ENCODE data around the gene SLC9A4.

Gene SLC9A4

DNA sequence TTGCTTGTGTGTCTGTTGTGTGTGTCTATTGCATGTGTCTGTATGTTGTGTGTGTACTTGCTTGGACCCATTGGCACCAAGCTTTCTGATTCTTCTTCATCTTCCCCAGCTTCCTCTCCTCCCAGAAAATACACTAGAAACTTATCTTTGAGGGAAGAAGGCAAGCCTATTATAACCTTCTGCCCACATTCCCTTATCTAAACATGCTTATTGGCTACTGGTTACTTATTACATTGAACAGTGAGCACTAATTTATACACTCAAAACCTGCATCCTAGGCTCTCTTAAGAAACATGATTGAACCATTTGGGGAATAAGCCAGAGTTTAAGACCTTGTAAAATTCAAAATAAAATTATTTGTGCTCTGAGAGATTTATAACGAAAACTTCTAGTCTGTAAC, 26.5 kb downstream of the SLC9A4 start:
- DNase-seq (ENCODE audit: low read depth) = no peak

DNA sequence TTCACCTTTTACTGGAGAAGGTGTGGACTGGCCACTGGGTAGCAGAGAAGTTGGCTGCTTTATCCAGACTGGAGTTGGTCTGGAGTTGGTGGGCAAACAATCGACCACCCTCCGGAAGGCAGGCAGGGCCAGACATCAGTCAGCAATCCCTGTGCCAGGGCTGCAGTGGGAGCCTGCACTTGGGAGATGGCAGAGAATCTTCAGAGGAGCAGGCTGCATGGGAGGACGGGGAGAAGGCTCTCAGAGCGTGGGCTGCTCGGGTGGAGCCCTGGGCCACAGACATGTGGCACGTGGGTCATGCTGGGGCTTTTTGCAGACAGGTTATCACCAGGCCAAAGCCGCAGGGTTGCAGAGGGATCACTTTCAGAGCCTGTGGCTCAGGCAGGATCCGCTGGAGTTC, 29.6 kb downstream of the SLC9A4 start:
- no peak for DNase-seq (ENCODE audit: low read depth)

DNA sequence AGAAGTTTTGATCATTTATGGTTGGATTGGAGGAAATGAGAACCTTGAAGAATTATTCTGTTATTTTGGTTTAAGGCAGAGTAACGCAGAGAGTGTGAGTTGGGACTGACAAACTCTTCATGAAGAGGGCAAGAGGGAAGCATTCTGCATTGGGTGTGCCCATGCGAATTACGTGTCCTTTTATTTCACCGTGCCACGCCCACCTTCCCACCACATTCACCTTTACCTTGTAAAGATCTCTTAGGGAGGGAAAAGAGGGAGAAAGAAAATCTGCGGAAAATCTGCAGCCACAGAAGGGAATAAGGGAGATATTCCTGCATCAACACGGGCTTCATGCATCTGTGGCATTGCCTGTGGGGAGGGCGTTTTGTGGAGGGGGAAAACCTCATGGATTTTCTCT, 31.8 kb downstream of the SLC9A4 start:
- DNase-seq (ENCODE audit: low read depth) = no peak

DNA sequence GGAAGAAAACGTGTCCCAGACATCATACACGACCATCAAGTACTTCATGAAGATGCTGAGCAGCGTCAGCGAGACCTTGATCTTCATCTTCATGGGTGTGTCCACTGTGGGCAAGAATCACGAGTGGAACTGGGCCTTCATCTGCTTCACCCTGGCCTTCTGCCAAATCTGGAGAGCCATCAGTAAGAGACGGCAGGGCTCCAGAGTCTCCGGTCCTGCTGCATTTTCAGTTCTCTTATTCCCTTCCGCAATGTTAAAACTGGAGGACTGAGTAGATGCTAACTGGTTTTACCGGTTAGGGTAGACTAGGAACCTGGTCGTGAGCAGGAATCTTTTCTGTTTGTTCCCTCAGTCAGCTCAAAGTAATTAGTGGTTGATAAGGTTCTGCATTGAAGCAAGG, 32.3 kb downstream of the SLC9A4 start:
- DNase-seq (ENCODE audit: low read depth) = no peak

DNA sequence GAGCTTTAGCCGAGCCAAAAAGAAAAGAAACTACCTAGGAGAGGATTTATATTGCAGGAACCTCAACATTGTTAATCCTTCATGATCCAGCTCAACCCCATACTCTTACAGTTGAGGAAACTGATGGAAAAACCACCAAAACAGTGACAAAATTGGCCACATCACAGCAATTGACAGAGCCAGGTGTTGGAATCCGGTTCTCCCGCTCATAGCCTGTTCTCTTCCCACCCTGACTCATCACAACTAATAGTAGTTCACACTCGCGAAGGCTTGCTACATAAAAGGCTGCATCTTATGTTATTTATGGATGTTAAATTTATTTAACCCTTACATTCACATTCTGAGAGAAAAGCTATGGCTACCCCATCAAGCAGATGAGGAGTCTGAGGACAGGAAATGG, 33.7 kb downstream of the SLC9A4 start:
- no peak for DNase-seq (ENCODE audit: low read depth)

DNA sequence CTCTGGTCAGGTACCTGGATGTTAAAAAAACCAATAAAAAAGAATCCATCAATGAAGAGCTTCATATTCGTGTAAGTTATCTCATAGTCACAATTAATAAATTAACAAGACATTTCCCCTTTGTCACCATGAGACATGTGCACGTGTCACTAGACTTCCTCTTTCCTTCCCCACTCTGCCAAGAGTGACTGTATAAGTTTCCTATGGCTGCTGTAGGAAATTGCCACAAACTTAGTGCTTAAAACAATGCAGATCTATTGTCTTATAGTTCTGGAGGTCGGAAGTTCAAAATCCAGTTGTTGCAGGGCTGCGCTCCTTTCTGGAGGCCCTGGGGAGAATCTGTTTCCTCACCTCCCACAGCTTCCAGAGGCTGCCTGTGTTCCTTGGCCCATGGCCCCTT, 35.8 kb downstream of the SLC9A4 start:
- no peak for DNase-seq (ENCODE audit: low read depth)

DNA sequence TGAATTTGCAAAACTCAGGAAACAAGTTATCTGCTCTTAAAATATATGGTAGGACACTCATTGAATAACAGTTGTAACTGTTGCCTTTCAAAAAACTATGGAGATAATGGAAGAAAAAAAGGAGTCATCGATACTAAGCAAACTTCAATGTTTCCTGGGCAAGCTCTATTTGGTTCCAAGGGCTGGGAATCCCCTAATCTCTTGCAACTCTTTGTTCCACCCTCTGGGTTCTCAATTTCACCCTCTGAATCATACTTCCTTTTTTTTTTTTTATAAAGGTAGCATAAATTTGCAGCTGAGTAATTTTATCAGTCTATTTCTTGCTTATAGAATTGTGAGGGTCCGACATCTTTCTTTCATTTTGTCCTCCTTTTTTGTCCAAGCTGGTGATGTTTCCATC, 36.7 kb downstream of the SLC9A4 start:
- no peak for DNase-seq (ENCODE audit: low read depth)

DNA sequence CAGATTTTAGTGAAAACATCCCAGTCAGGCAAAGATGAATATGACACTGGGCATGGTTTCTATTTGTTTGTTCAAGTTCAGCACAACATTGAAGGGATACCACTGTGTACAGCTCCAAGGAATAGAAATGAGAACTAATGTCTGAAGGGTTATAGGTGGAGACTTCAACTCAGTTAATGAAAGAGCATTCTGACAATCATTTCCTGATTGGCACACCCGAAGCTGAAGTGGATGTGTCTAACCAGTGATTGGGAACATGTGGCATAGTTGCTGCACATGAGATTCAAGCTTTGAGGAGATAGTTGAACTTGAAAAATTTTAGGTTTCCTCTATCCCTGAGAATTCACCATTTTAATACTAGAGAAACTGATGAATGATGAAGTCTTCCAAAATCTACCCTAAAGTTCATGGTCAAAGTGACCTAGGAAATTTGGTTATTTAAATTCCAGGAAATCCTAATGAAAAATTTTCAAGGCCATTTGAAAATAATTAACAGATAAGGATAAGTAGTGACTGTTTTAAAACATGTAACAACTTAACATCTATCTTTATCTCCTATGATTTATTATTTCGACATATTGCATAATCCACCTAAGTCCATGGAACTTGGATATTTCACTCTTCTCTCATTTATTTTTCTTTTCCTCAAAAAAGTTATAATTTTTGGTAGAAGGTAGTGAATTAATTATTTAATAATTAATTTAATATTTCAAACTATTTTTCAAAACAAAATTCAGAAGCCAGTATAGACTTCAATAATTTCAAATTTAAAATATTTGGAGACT, 38.0 kb downstream of the SLC9A4 start:
- no peak for DNase-seq (ENCODE audit: low read depth)

DNA sequence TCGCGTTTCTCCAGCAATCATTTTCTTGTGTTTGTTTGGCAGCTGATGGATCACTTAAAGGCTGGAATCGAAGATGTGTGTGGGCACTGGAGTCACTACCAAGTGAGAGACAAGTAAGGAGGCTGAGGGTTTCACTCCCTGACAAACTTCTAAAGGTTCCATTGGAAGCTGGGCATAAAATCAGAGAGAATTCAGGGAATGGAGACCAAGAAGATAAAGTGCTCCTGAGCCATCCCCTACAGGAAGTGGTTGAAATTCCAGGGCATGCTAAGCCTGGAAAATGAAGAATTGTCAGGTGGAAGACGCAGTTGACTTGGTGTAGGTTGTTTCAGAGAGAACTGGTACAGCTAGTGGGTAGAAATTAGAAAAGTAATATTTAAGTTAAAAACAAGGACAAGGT, 39.1 kb downstream of the SLC9A4 start:
- no peak for DNase-seq (ENCODE audit: low read depth)

DNA sequence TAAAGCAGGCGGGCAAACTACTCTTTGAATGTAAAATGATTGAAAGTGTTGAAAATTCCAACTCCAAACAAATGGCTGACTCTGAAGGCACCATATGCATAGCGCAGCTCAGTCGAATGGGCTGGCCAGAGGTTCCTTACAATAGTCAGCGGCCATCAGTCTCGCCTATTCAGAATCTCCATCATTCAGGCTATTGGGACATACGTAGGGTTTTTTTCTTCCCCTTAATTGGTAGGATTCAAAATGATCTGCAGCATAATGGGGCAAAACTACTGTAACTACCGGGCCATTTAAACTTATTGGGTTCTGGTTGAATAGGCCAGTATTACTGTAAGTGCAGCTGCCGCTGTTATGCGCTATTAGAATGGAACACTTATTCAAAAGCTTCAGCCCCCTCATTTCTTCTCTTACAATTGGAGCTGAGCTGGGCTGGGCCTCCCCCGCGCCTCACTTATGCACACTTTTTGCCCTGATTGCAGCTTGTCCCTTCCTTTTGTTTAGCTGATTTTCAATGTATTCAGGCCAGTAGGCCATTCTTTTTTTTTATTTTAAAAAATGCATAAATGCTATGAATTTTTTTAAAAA, 40.4 kb downstream of the SLC9A4 start:
- no peak for DNase-seq (ENCODE audit: low read depth)

DNA sequence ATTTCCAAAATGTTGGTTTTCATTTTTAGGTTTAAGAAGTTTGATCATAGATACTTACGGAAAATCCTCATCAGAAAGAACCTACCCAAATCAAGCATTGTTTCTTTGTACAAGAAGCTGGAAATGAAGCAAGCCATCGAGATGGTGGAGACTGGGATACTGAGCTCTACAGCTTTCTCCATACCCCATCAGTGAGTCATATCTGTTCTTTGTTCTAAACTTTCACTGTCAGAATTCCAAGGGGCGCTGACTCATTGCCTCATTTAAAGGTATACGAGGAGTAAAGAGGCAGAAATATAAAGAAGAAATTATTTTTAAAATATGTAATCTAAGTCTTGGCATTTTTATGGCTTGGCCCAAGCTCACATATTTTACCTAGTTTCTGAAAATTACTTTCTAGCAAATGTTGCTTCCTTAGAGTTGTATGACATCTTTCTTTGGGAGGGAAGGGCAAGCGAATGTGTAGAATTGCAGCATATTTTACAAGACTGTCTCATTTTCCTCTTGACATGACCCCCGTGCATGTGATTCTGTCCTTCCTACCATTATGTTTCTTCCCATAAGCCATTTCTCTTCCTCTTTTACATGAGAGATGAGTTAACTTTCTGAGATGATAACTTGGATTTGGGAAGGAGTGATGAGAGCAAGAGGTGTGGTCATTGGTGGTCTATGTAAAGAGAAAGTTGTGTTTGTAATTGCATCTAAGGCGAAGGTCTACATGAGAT, 41.2 kb downstream of the SLC9A4 start:
- DNase-seq (ENCODE audit: low read depth) = no peak

DNA sequence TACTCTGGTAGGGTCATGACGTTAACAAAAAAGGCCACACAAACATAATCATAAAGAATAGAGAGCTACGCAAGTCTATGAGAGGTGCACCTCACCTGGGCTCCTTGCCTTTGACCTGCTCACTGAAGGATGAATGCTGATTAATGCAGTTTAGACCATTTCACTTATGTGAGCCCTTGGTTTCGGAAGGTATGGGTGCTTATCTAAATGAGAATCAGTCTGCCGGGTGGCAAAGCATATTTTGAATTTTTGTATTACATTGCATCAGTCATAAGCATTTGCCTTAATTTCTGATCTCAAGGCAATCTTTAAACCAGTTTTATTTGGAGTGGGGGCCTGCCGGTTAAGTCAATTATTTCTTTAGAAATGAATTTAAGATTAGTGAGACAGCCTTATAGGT, 42.8 kb downstream of the SLC9A4 start:
- no peak for DNase-seq (ENCODE audit: low read depth)

DNA sequence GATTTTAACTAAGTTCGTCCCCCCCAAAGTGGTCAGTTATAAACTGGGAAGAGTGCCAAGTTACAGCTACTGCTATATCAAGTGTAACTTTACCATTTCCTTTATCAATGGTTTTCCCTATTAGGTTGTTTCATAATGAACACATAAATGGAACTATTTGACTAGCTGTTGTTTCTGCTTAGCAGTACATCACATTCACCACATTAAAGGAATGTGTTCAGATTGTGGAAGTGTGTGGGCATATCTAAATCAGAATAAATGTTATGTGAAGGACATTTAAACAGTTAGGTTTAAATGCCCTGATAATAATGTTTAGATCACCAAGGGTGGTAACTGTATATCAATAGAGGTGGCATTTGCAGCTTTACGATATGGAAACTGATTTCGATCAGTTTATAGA, 45.1 kb downstream of the SLC9A4 start:
- DNase-seq (ENCODE audit: low read depth) = no peak

DNA sequence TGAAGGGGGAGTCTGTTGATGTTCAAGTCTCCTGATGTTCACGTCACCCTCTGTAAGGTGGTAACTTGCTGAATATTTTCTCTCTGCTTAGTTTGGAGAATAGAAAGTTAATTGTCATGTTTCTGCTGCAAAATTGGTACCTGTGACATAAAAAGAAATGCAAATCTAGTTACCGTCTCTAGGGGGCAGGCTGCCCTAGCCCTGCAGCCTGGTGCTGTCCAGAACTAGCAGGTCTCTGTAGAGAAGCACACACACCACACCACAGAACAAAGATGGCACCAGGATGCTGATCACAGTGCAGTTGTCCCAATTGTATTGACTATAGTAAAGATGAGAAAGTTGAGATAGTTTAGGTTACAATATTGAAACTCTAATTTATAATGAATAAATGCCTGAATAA, 47.0 kb downstream of the SLC9A4 start:
- DNase-seq (ENCODE audit: low read depth) = peak; percentile 4

DNA sequence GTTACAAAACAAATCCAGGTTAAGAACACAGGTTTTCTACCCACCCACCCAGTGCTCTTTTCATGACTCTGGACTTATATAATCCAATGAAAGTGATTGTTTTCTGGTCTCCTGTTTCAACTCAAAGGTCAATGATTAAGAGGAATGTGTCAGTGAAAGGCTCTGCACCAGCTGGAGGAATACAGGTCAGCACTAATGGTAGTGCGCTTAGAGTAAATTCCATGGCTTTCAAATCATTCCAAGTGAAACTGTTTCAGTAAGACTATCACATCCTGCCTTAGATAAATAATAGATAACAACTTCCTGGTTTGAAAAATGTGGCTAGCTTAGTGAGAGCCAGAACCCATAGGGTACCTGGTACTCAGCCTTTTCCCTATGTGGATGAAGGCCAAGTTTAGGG, 47.8 kb downstream of the SLC9A4 start:
- DNase-seq (ENCODE audit: low read depth) = no peak

DNA sequence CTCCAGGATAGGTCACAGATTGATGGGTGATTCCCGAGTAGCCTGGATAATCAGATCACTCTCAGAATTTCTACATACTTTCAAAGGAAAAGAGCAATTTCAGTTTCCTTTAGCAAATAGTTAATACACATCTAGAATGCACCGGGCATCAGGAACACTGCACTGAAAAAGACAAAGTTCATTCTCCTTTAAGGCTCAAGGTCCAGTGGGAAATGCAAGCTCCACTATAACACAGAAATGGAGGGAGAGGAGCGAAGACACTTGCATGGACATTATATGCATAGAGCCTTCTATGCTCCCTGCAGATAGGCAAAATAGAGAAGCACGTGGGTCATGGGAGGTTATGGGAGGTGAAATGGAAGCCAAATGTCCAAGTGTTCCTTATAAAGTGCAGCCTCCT, 49.1 kb downstream of the SLC9A4 start:
- no peak for DNase-seq (ENCODE audit: low read depth)

DNA sequence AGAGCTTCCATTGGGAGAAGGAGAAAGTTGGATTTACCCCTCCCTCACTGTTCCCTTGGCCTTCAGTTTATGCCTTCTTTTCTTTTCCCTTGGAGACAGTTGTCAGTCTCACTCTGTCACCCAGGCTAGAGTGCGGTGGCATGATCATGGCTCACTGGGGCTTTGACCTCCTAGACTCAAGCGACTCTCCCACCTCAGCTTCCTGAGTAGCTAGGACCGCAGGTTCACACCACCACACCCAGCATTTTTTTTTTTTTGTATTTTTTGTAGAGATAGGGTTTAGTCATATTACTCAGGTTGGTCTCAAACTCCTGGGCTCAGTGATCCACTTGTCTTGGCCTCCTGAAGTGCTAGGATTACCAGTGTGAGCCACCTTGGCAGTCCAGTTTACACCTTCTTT, 49.9 kb downstream of the SLC9A4 start:
- DNase-seq (ENCODE audit: low read depth) = no peak

DNA sequence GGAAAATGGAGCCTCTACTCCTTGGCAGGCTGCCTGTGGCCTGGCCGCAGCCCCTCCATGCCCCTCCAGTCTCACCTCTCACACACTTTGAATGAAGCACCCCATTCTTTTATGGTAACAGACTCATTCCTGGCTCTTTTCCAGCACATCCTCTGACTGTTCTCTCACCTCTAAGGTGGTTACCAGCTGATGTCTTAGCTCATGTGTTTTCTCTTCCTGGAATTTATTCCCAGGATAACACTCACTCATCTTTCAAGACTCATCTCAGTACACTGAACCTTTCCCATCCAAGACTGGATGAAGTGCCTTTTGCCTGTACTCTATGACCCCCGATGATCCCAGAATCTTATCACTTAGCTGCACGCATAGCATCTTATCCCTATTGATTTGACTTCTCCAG, 50.6 kb downstream of the SLC9A4 start:
- DNase-seq (ENCODE audit: low read depth) = no peak

DNA sequence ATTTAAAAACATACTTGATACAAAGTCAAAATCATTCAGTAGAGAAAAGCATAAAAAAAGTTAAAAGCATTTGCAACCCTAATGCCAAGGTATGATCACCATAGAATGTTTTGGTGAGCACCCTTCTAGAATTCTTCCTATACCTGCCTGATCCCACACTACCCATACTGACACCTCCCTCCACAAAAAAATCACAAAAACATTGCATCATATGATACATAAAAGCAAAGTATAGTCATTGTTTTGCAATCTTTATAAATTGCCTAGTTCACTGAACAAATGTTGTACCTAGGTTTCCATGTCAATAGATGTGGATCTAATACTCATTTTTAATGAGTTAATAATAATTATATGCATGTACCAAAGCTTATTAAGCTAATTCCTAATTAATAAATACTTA, 54.1 kb downstream of the SLC9A4 start:
- DNase-seq (ENCODE audit: low read depth) = no peak

DNA sequence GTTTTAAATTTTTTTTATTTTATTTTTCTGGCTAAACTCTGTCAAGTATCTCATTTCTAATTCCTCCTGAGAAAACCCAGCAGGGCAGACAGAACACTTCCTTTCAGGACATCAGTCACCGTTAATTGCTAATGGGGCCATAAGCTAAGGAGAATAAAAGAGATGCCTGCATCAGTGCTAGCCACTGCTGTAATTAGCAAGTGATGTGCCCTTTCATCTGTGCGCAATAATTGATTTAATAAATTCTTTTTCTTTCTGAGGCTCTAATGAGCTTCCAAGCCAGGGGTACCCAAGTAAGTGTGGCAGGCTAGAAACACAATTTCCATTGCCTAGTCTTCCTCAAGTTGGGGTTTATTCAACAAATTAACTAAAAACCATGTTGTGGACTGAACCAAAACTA, 65.5 kb downstream of the SLC9A4 start:
- DNase-seq (ENCODE audit: low read depth) = no peak

DNA sequence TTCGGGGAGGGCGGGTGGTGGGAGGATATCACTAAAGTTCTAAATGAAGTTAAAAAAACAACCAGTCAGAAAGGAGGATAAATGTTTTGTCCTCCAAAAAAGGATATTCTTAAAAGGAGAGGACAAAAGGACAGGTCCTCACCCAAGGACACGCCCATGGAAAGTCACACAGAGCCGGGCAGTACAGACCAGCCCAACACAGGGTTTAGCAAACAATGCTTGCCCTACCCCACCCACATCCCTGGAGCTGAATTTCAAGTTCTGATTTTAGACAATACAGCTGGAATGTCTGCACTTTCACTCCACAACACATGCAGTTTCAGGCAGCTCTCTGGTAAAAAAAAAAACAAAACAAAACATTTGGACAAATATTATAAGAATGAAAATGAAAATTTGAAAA, 67.9 kb downstream of the SLC9A4 start:
- no peak for DNase-seq (ENCODE audit: low read depth)

DNA sequence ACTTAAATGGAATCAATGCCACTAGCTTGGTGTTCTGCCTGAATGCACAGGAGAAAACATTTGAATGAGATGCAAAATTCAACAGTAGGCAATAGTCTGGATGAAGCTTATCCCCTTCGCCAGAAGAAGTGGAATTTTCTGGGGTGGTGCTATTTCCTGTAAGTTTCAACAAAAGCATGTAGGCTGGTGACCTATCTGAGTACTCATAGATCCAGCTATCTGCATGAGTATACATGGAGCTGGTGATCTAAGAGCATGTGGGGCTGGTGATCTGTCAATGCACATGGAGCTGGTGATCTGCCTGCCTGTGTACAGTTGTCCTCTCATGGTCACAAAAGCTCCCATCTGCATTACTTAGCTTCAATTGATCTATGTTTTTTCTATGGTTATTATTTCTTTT, 71.2 kb downstream of the SLC9A4 start:
- no peak for DNase-seq (ENCODE audit: low read depth)

DNA sequence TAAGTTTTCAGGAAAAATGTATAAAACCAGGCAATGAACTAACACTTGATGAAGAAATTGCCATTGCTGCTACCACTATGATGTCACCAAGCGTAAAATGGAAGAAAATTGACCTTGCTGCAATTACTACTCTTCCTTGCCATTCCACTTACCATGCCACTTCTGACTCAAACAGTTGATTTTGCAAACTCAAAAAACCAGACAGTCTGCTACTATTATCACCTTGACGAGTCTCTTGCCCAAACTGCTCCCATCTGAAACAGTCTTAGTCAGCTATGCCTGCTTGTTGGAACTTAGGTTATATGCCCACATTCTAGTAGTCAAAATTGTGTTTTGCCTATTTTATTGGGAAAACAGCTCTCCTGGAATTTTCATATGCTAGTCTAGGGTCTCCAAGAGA, 74.4 kb downstream of the SLC9A4 start:
- DNase-seq (ENCODE audit: low read depth) = no peak

DNA sequence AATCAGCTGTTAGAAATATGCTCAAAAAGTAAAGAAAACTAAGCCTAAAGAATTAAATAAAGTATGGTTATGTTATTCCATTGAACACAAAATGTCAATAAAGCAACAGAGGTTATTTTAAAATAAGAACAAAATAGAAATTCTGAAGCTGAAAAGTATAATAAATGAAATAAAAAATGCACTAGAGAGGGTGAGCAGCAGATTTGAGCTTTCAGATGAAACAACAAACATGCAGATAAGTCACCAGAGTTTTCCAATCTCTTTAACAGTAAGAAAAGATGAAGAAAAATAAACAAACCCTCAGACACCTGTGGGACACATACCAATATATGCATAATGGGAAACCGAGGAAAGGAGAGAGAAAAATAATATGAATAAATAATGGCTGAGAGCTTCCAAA, 76.0 kb downstream of the SLC9A4 start:
- no peak for DNase-seq (ENCODE audit: low read depth)

Data from activated T-cell treated with anti-CD3 and anti-CD28 coated beads for 48 hours (primary cell).